HG03442 (cell line): ENCODE data around the gene CFAP77.
"Not testable (repeated sequence)": the region's sequence is repeated elsewhere in the genome, so short reads cannot be mapped to it uniquely, and the experiment has no call there.

Experiments
- ATAC-seq: cut with Tn5 transposase; IDR thresholded peaks from one replicate; pipeline ENCODE4 v1.9.1; 2021; ENCODE audit warnings: mild to moderate bottlenecking, moderate library complexity; ENCODE audit not compliant: unreplicated experiment

Gene CFAP77

GRCh38 chr9:132545578-132545977 lies 135.6 kb downstream of the CFAP77 start:
- ATAC-seq: no peak

- no peak for ATAC-seq
Measured at GRCh38 chr9:132546148-132547051, 136.4 kb downstream of the CFAP77 start.

- ATAC-seq: no peak
Measured at GRCh38 chr9:132547052-132547431, 137.0 kb downstream of the CFAP77 start.

DNA sequence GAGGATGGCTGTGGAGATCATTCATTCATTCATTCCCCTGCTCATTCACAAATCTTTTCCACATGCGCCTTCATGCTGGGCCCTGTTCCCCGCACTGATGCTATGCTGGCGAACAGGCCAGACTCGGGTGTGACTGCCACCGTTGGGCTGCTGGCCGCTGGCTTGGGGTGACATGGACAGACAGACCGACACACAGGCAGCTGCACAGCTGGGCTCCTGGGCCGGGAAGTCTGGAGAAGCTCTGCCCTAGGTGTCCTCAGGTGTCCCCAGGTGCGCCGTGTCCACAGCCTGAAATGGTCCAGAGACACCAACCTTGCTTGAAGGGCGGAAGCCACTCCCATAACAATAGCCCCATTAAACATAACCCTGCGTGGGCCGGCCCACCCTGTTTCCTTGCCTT lies 137.4 kb downstream of the CFAP77 start:
- no peak for ATAC-seq

DNA sequence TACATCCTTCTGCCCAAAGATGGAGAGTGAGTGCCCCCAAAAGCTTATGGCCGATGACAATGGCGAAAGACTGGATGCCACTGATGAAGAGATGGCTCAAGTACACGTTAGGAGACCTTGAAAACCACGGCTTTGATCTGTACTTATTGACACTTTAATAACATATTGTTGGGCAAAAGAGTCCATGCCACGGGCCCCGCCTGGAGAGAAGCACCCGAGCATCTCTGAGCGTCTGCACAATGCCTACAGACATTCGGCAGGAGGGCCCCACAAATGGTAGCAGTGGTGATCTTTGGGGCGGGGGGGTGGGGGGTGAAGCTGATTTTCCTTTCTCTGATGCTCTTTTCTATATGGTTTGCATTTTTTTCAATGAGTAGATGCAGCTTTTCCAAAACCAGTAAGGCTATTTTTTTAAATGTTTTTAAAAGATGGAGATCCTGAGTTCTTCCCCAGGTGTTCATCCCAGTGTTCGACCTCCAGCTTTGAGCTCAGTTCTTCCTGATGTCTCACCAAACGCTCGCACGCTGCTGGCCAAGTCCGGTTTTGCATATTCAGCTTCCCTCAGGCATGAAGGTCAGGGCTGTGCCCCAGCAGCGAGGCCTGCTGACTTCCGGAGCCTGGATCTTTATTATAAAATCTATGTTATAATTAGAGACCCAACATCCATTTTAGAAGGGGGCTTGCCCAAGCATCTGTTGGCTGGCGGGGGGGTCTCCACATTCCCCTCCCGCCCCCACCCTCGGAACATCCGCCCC lies 138.1 kb downstream of the CFAP77 start:
- ATAC-seq: no peak

DNA sequence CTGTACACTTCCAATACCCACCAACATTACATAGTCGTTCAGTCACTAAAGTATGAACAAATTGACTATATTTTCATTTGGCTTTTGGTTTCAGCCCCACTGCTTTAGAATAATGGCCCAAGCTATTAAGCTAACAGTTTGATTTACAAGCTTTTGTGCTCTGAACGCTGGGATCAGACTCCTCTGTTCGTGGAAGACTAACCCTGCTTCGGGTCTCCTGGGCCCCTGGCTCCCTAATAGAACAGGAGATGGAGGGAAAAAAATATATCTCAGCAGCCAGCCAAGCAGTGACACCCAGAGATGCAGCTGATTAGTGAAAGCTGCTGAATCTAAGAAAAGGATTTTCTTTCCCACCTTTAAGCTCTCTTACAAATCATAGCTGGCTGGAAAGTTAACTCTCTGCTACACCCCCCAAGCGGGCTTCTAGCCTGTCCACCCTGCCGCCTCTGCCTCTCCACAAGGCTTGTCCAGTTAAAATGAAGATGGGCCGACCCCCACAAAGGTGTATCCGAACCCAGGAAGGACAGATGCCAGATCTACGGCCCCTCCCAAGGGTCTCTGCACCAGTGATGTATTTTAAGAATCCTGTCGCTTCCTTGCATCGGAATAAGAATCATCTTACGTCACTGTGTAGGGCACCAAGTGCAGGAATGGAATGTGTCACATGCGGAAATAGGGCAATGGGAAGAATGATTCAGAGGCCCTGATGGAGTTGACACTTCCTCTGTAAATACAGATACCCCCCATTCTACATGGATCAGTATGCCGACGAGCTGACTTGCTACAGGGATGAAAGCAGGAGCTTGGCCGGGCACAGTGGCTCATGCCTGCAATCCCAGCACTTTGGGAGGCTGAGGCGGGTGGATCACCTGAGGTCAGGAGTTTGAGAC lies 139.0 kb downstream of the CFAP77 start:
- ATAC-seq: no peak

- ATAC-seq: no peak
Measured at GRCh38 chr9:132551556-132551955, 141.5 kb downstream of the CFAP77 start.

DNA sequence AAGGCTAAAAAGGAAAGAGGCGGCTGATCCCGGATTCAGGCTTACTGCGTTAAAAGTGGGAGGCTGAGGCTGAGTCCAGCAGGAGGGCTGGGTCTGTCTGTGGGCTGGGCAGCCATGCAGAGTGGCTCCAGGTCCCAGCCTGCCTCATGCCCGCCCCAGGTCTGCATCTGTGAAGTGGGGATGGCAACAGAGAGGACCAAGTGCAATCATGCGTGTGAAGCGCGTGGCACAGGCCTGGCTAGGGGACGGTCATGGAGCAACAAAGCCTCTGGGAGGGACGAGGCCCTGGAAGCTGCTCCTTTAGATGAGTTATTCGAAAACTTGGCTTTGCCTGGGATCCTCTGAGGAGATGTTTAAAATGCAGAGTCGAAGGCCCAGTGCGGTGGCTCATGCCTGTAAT lies 142.0 kb downstream of the CFAP77 start:
- no peak for ATAC-seq

DNA sequence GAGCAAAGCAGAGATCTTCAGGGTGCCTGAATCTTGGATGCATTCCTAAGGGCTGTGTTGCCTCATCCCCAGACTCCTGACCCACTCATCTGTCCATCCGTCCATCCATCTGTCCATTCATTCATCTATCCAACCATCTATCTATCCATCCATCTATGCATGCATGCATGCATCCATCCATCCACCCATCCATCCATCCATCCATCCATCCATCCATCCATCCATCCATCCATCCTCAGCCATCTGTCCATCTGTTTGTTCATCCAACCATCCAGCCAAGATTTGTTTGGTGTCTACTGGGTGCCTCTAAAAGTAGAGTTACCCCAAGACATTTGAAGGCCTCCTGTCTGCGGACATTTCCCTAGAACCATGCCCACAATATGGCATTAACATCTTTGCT lies 144.7 kb downstream of the CFAP77 start:
- ATAC-seq: no peak

GRCh38 chr9:132555528-132555927 lies 145.5 kb downstream of the CFAP77 start:
- ATAC-seq: no peak

GRCh38 chr9:132556235-132556634 lies 146.2 kb downstream of the CFAP77 start:
- no peak for ATAC-seq

DNA sequence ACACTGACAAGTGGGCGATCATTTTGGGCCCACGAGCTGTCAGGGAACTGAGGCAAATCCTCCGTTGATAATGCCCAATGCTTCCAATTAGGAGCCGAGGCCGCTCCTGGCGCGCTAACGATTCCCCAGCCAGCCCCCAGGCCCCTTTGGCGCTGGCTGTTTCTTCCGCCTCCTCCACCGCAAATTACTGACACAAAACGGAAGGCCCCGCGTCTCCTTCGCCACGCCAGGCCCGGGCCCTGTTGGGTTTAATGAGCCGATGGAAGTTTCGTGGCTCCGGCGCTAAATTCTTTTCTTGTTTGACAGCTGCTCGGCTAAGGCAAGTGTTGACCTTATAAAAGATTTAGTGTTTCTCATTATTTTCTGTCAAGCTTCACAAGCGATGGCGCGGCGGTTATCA lies 146.7 kb downstream of the CFAP77 start:
- ATAC-seq: no peak

- no peak for ATAC-seq
Measured at GRCh38 chr9:132557159-132557558, 147.1 kb downstream of the CFAP77 start.

GRCh38 chr9:132559711-132560110 lies 149.7 kb downstream of the CFAP77 start:
- no peak for ATAC-seq

DNA sequence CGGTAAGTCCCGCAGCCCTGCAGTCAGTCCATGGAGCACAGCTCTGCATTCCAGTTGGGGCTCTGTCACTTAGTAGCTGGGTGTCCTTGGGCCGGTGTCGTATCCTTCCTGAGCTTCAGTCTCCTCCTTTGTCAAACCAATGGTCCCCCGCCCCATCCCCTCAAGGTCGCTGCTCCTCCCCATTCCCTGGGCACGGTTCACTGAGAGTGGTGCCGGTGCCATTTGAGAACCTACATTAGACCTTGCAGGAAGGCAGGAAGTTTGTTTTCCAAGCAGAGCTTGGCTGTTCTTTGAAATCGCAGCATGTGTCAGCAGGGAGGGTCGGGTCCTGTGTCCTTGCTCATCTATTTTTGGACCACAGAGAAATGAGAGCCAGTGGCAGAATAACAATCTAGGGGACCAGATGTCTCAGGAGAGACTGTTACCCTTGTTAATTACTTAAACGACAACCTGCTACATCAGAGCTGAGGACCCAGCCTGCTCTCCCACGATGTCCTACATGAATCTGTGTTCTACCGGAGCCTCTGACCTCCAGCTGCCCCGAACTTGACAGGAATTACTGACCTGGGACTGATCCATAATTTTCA lies 150.7 kb downstream of the CFAP77 start:
- ATAC-seq: no peak

- no peak for ATAC-seq
Measured at GRCh38 chr9:132562306-132562573, 152.2 kb downstream of the CFAP77 start.

DNA sequence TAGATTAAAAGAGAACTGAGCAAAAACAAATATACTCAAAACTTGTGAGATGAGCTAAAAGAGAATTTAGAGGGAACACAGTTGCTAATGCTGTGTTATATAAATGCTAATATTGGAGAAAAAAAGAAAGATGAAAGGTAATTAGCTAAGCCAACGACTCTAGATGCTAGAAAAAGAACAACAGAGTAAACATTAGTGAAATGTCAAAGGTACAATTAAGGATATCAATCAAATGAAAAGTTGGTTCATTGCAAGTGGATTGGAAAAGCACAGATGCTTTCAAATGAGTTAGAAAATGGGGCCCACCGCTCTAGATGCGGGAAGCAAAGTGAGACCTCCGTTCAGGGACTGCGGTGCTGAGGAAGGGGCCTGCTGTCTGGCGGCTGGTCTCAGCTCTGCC lies 154.5 kb downstream of the CFAP77 start:
- no peak for ATAC-seq

DNA sequence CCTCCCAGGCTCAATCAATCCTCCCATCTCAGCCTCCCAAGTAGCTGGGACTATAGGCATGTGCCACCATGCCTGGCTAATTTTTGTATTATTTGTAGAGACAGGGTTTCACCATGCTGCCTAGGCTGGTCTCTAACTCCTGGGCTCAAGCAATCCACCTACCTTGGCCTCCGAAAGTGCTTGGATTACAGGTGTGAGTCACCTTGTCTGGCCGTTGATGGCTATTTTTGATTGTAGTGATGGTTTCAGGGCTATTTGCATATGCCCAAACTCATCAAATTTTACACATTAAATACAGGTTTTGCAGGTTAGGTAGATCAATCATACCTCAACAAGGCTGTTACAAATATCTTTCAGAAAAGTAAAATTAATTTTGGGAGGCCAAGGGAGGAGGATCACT lies 158.8 kb downstream of the CFAP77 start:
- not testable (repeated sequence) for ATAC-seq

- no peak for ATAC-seq
Measured at GRCh38 chr9:132571806-132572600, 162.0 kb downstream of the CFAP77 start.

DNA sequence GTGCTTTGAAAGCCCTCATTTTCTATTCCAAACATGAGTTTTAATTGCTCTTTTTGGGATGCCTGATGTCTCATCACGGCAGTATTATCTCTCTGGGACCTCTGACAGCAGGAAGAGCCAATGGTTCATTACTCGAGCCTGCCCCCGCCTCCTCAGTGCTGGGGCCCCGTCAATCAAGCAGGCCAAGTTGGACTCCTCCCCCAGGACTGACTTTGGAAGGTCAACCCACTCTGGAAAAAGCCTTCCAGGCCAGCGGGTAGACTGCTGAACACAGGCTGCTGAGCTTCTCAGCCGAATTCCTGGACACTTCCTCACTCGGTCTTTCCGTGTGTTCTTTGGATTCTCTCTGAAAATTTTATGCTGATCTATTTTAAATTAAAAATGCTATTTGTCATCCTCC lies 162.9 kb downstream of the CFAP77 start:
- no peak for ATAC-seq
